Liver (tissue), 9 donors: Measurements from ENCODE around the gene RANBP1. TPM values are rescaled to one million over a fixed set of nuclear protein-coding genes. Genes with fewer than 3 reads are reported as not detected.

Experiments
- DNase-seq: peaks from one replicate; pipeline ENCODE4 v3.0.0-alpha.2; 2017; ENCODE audit warnings: low spot score
- H3K27ac ChIP-seq, 2 donors: one replicate each; pipeline ENCODE4 v1.7.0; 2013; ENCODE audit warnings: inconsistent platforms in 2 of 2, low read length in 2 of 2, control low read depth in 1 of 2, low read depth in 1 of 2, mild to moderate bottlenecking in 1 of 2
- H3K27me3 ChIP-seq, 4 donors: one replicate each; pipeline versions ENCODE4 v1.6.1 to v1.7.0; 2013; ENCODE audit warnings: low read length in 3 of 4, inconsistent platforms in 1 of 4, mild to moderate bottlenecking in 1 of 4, moderate library complexity in 1 of 4; ENCODE audit not compliant: control insufficient read depth in 4 of 4, insufficient read depth in 4 of 4
- H3K36me3 ChIP-seq, 4 donors: one replicate each; pipeline versions ENCODE4 v1.6.1 to v1.7.0; 2013; ENCODE audit warnings: low read length in 3 of 4, mild to moderate bottlenecking in 3 of 4, low read depth in 1 of 4, moderate library complexity in 1 of 4; ENCODE audit not compliant: control insufficient read depth in 4 of 4, insufficient read depth in 3 of 4
- H3K4me1 ChIP-seq, 4 donors: one replicate each; pipeline versions ENCODE4 v1.6.1 to v1.7.0; 2013; ENCODE audit warnings: low read length in 3 of 4, mild to moderate bottlenecking in 3 of 4, moderate library complexity in 1 of 4; ENCODE audit not compliant: control insufficient read depth in 4 of 4, insufficient read depth in 4 of 4
- H3K4me3 ChIP-seq, 3 donors: one replicate each; pipeline versions ENCODE4 v1.6.1 to v1.7.0; 2013; ENCODE audit warnings: low read length in 3 of 3, control low read depth in 1 of 3, low read depth in 1 of 3, mild to moderate bottlenecking in 1 of 3
- H3K9ac ChIP-seq, 2 donors: one replicate each; pipeline ENCODE4 v1.7.0; 2013; ENCODE audit warnings: low read length in 2 of 2, mild to moderate bottlenecking in 2 of 2, moderate library complexity in 2 of 2, control low read depth in 1 of 2, low read depth in 1 of 2
- H3K9me3 ChIP-seq, 4 donors: one replicate each; pipeline versions ENCODE4 v1.6.1 to v1.7.0; 2013; ENCODE audit warnings: low read length in 3 of 4; ENCODE audit not compliant: control insufficient read depth in 4 of 4
- EGR1 ChIP-seq, 2 donors: IDR thresholded peaks; 2 replicates each; pipeline ENCODE4 v1.6.1; 2016 to 2018; ENCODE audit warnings: antibody characterized with exemption in 2 of 2, low read depth in 2 of 2
- FOXA1 ChIP-seq: IDR thresholded peaks from 2 replicates; pipeline ENCODE4 v1.6.1; 2016; ENCODE audit warnings: antibody characterized with exemption
- FOXA2 ChIP-seq: IDR thresholded peaks from 2 replicates; pipeline ENCODE4 v1.6.1; 2016; ENCODE audit warnings: antibody characterized with exemption
- GABPA ChIP-seq, 2 donors: IDR thresholded peaks in 1 of 2; conservative IDR thresholded peaks in 1 of 2; 2 replicates each; pipeline ENCODE4 v1.6.1; 2016; ENCODE audit warnings: antibody characterized with exemption in 2 of 2, mild to moderate bottlenecking in 1 of 2, moderate library complexity in 1 of 2
- HNF4A ChIP-seq, 2 donors: conservative IDR thresholded peaks; 2 replicates each; pipeline ENCODE4 v1.6.1; 2016; ENCODE audit warnings: antibody characterized with exemption in 2 of 2, mild to moderate bottlenecking in 2 of 2
- HNF4G ChIP-seq: IDR thresholded peaks from 2 replicates; pipeline ENCODE4 v1.6.1; 2016; ENCODE audit warnings: antibody characterized with exemption
- JUND ChIP-seq, 2 donors: IDR thresholded peaks; 2 replicates each; pipeline ENCODE4 v1.6.1; 2016; ENCODE audit warnings: antibody characterized with exemption in 2 of 2
- NR2F2 ChIP-seq: IDR thresholded peaks from 2 replicates; pipeline ENCODE4 v1.6.1; 2016; ENCODE audit warnings: antibody characterized with exemption
- RAD21 ChIP-seq, 2 donors: IDR thresholded peaks; 2 replicates each; pipeline ENCODE4 v1.6.1; 2016; ENCODE audit warnings: antibody characterized with exemption in 2 of 2, mild to moderate bottlenecking in 2 of 2
- RXRA ChIP-seq, 2 donors: IDR thresholded peaks; 2 replicates each; pipeline ENCODE4 v1.6.1; 2017 to 2018; ENCODE audit warnings: antibody characterized with exemption in 2 of 2, mild to moderate bottlenecking in 1 of 2
- SP1 ChIP-seq: IDR thresholded peaks from 2 replicates; pipeline ENCODE4 v1.6.1; 2018; ENCODE audit warnings: antibody characterized with exemption, mild to moderate bottlenecking
- TAF1 ChIP-seq: conservative IDR thresholded peaks from 2 replicates; pipeline ENCODE4 v1.6.1; 2016; ENCODE audit warnings: antibody characterized with exemption, mild to moderate bottlenecking
- YY1 ChIP-seq: IDR thresholded peaks from 2 replicates; pipeline ENCODE4 v1.6.1; 2016; ENCODE audit warnings: antibody characterized with exemption, mild to moderate bottlenecking
- WGBS: extraction: QIAGEN DNeasy Blood & Tissue Kit; methylation state at CpG from one replicate; pipeline ENCODE4 v1.1.7; 2013; 5-methylcytosine and 5-hydroxymethylcytosine counted together
- polyA plus RNA-seq, 2 donors: library from polyadenylated mRNA; stranded (reverse) in 1 of 2; unstranded in 1 of 2; fragments of 200-250 nt in 1 of 2; fragments of >200 nt in 1 of 2; fragmentation: Nextera tagmentation in 1 of 2; extraction: Ambion mirVana in 1 of 2; gene quantifications; one replicate each; pipeline versions ENCODE4 v1.2.1 to v1.2.3, GENCODE V29; 2013 to 2015
- total RNA-seq, 2 donors: library from RNA; depleted of rRNA; stranded (reverse); fragments of >200 nt; gene quantifications; one replicate each; pipeline ENCODE4 v1.2.3, GENCODE V29; 2014
- TF ChIP-seq, protein P1 (sequence below): IDR thresholded peaks from 2 replicates; pipeline ENCODE4 v1.6.1; 2016; ENCODE audit warnings: antibody characterized with exemption
- TF ChIP-seq, protein P2 (sequence below): IDR thresholded peaks from 2 replicates; pipeline ENCODE4 v1.6.1; 2016; ENCODE audit warnings: antibody characterized with exemption, mild to moderate bottlenecking
- TF ChIP-seq, protein P3 (sequence below): IDR thresholded peaks from 2 replicates; pipeline ENCODE4 v1.6.1; 2016; ENCODE audit warnings: antibody characterized with exemption
- TF ChIP-seq, protein P4 (sequence below): IDR thresholded peaks from 2 replicates; pipeline ENCODE4 v1.6.1; 2016; ENCODE audit warnings: antibody characterized with exemption
- TF ChIP-seq, protein P5 (sequence below): fragments of 150-350 bp; IDR thresholded peaks from 2 replicates; pipeline ENCODE4 v1.5.1; 2017; ENCODE audit warnings: improper control_type of control experiment, low read depth, low read length; ENCODE audit not compliant: missing input control
- donor health status: healthy.
- donor health status: healthy.
- donor health status: healthy.
- donor health status: healthy.
- donor health status: healthy.

The RANBP1 gene
- total and polyA plus RNA-seq, 4 donors, result 62.3 to 102 (median 87.8) TPM

DNA sequence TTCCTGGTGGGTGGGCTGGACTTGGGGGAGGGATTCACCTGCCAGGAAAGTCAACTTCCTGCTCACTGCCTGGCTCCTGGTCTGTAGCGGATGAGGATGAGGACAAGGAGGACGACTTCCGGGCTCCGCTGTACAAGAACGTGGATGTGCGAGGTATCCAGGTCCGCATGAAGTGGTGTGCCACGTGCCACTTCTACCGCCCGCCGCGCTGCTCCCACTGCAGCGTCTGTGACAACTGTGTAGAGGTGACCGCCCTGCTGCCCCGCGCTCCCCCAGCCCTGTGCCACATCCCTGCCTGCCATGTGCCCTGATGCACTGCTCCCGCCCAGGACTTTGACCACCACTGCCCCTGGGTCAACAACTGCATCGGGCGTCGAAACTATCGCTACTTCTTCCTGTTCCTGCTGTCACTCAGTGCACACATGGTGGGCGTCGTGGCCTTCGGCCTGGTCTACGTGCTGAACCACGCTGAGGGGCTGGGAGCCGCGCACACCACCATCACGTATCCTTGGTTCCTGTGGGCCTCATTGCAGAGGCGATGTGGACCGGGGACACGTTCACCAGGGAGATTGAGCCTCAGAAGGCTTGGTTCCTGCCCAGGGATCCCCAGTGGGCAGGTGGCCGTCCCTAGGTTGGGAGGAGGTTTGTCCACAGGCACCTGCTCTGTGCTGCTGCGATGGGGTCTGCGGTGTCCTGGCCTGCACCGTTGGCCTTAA is 23.6 kb downstream of the RANBP1 start:
- TF ChIP-seq, protein P1, sequence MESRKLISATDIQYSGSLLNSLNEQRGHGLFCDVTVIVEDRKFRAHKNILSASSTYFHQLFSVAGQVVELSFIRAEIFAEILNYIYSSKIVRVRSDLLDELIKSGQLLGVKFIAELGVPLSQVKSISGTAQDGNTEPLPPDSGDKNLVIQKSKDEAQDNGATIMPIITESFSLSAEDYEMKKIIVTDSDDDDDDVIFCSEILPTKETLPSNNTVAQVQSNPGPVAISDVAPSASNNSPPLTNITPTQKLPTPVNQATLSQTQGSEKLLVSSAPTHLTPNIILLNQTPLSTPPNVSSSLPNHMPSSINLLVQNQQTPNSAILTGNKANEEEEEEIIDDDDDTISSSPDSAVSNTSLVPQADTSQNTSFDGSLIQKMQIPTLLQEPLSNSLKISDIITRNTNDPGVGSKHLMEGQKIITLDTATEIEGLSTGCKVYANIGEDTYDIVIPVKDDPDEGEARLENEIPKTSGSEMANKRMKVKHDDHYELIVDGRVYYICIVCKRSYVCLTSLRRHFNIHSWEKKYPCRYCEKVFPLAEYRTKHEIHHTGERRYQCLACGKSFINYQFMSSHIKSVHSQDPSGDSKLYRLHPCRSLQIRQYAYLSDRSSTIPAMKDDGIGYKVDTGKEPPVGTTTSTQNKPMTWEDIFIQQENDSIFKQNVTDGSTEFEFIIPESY, result no peak
- TF ChIP-seq TAF1 (no peak), RAD21 (IDR thresholded peaks at IDR 0.05) (no peak), GABPA (IDR thresholded peaks at IDR 0.05 in 1 of 2, conservative IDR thresholded peaks at IDR 0.05 in 1 of 2) (no peak), FOXA1 (no peak), YY1 (no peak), HNF4G (no peak), FOXA2 (no peak), EGR1 (IDR thresholded peaks at IDR 0.05; ENCODE audit: low read depth in 2 of 2) (no peak), JUND (IDR thresholded peaks at IDR 0.05) (no peak), NR2F2 (no peak), SP1 (no peak), HNF4A (conservative IDR thresholded peaks at IDR 0.05) (no peak), RXRA (IDR thresholded peaks at IDR 0.05) (no peak)
- TF ChIP-seq, protein P2, sequence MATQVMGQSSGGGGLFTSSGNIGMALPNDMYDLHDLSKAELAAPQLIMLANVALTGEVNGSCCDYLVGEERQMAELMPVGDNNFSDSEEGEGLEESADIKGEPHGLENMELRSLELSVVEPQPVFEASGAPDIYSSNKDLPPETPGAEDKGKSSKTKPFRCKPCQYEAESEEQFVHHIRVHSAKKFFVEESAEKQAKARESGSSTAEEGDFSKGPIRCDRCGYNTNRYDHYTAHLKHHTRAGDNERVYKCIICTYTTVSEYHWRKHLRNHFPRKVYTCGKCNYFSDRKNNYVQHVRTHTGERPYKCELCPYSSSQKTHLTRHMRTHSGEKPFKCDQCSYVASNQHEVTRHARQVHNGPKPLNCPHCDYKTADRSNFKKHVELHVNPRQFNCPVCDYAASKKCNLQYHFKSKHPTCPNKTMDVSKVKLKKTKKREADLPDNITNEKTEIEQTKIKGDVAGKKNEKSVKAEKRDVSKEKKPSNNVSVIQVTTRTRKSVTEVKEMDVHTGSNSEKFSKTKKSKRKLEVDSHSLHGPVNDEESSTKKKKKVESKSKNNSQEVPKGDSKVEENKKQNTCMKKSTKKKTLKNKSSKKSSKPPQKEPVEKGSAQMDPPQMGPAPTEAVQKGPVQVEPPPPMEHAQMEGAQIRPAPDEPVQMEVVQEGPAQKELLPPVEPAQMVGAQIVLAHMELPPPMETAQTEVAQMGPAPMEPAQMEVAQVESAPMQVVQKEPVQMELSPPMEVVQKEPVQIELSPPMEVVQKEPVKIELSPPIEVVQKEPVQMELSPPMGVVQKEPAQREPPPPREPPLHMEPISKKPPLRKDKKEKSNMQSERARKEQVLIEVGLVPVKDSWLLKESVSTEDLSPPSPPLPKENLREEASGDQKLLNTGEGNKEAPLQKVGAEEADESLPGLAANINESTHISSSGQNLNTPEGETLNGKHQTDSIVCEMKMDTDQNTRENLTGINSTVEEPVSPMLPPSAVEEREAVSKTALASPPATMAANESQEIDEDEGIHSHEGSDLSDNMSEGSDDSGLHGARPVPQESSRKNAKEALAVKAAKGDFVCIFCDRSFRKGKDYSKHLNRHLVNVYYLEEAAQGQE, result no peak
- TF ChIP-seq, protein P3, sequence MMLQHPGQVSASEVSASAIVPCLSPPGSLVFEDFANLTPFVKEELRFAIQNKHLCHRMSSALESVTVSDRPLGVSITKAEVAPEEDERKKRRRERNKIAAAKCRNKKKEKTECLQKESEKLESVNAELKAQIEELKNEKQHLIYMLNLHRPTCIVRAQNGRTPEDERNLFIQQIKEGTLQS, result no peak
- TF ChIP-seq, protein P4, sequence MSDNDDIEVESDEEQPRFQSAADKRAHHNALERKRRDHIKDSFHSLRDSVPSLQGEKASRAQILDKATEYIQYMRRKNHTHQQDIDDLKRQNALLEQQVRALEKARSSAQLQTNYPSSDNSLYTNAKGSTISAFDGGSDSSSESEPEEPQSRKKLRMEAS, result no peak
- TF ChIP-seq, protein P5, sequence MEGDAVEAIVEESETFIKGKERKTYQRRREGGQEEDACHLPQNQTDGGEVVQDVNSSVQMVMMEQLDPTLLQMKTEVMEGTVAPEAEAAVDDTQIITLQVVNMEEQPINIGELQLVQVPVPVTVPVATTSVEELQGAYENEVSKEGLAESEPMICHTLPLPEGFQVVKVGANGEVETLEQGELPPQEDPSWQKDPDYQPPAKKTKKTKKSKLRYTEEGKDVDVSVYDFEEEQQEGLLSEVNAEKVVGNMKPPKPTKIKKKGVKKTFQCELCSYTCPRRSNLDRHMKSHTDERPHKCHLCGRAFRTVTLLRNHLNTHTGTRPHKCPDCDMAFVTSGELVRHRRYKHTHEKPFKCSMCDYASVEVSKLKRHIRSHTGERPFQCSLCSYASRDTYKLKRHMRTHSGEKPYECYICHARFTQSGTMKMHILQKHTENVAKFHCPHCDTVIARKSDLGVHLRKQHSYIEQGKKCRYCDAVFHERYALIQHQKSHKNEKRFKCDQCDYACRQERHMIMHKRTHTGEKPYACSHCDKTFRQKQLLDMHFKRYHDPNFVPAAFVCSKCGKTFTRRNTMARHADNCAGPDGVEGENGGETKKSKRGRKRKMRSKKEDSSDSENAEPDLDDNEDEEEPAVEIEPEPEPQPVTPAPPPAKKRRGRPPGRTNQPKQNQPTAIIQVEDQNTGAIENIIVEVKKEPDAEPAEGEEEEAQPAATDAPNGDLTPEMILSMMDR, result no peak
- DNase-seq, result no peak
- 89% methylated on average over 36 of the region's 36 CpGs for WGBS
- H3K9me3 ChIP-seq, result no peaks in the 10 kb centered on the region
- peaks cover 0 to 10% (median 0%) of the 10 kb centered on the region in 4 donors for H3K36me3 ChIP-seq
- no peak overlapping the region for H3K27ac ChIP-seq
- H3K27me3 ChIP-seq, result no peaks in the 10 kb centered on the region
- H3K4me1 ChIP-seq, result peaks cover 0 to 9% (median 3%) of the 10 kb centered on the region in 4 donors
- no peak overlapping the region for H3K4me3 ChIP-seq
- H3K9ac ChIP-seq, result no peak overlapping the region
